Muscle of leg (tissue), 11 donors: ENCODE measurements around the gene TNS1. TPM values are rescaled to one million over a fixed set of nuclear protein-coding genes. Genes with fewer than 3 reads are reported as not detected.

Experiments
- DNase-seq: peaks from one replicate; pipeline ENCODE4 v3.0.0; 2013
- H3K27ac ChIP-seq: one replicate; pipeline ENCODE4 v1.5.1; 2013; ENCODE audit warnings: mild to moderate bottlenecking, low read length, control low read depth
- H3K27me3 ChIP-seq: one replicate; pipeline ENCODE4 v1.6.1; 2013; ENCODE audit warnings: low read length; ENCODE audit not compliant: control insufficient read depth, insufficient read depth
- H3K36me3 ChIP-seq: one replicate; pipeline ENCODE4 v1.6.1; 2013; ENCODE audit warnings: low read length; ENCODE audit not compliant: control insufficient read depth, insufficient read depth
- H3K4me1 ChIP-seq: one replicate; pipeline ENCODE4 v1.6.1; 2013; ENCODE audit warnings: low read length; ENCODE audit not compliant: control insufficient read depth, insufficient read depth
- H3K4me3 ChIP-seq: one replicate; pipeline ENCODE4 v1.5.1; 2013; ENCODE audit warnings: low read length, control low read depth
- H3K9me3 ChIP-seq: replicated peaks from 2 replicates; pipeline ENCODE4 v1.6.1; 2013; ENCODE audit warnings: low read depth, low read length; ENCODE audit not compliant: control insufficient read depth
- WGBS: methylation state at CpG from one replicate; pipeline ENCODE4 v1.1.5; 2013; ENCODE audit warnings: missing lambda C conversion rate; ENCODE audit not compliant: insufficient coverage; 5-methylcytosine and 5-hydroxymethylcytosine counted together
- polyA plus RNA-seq, 8 donors: library from polyadenylated mRNA; unstranded; fragments of 120-200 nt; gene quantifications; one replicate each; pipeline versions ENCODE4 v1.2.1 to v1.2.3, GENCODE V29; 2013; ENCODE audit warnings: inconsistent platforms in 1 of 8, low replicate concordance in 1 of 8; ENCODE audit not compliant: insufficient read length in 8 of 8, insufficient read depth in 1 of 8
- total RNA-seq: library from RNA; stranded (reverse); fragments of 120-200 nt; gene quantifications from one replicate; pipeline ENCODE4 v1.2.4, GENCODE V29; 2013

TNS1 gene
- total and polyA plus RNA-seq, 9 donors, result 68.1 to 129 (median 114) TPM

DNA sequence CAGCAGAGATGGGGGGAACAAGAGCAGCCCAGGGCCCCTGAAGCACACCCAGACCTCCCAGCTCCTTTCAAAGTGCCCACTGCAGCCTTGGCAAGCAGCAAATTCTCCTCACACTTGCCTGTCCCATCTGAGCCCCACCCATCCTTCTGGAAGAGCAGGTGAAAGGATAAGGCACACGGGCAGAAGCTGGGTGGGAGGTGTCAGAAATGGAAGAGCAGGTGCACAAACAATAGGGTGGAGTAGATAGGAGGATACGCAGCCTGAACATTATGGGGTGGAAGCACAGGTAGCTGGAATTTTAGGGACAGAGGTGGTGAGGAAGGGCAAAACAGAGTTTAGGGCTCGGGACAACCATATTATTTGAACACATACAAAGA is 69.2 kb downstream of the TNS1 start:
- H3K9me3 ChIP-seq, result no peaks in the 10 kb centered on the region
- peak overlapping the region; percentile 87 for H3K27ac ChIP-seq
- peaks cover 20% of the 10 kb centered on the region for H3K36me3 ChIP-seq
- WGBS, result 60% methylated on average over 1 of the region's 3 CpGs
- DNase-seq, result no peak
- H3K4me3 ChIP-seq, result no peak overlapping the region
- no peaks in the 10 kb centered on the region for H3K27me3 ChIP-seq
- H3K4me1 ChIP-seq, result peaks cover 95% of the 10 kb centered on the region

DNA sequence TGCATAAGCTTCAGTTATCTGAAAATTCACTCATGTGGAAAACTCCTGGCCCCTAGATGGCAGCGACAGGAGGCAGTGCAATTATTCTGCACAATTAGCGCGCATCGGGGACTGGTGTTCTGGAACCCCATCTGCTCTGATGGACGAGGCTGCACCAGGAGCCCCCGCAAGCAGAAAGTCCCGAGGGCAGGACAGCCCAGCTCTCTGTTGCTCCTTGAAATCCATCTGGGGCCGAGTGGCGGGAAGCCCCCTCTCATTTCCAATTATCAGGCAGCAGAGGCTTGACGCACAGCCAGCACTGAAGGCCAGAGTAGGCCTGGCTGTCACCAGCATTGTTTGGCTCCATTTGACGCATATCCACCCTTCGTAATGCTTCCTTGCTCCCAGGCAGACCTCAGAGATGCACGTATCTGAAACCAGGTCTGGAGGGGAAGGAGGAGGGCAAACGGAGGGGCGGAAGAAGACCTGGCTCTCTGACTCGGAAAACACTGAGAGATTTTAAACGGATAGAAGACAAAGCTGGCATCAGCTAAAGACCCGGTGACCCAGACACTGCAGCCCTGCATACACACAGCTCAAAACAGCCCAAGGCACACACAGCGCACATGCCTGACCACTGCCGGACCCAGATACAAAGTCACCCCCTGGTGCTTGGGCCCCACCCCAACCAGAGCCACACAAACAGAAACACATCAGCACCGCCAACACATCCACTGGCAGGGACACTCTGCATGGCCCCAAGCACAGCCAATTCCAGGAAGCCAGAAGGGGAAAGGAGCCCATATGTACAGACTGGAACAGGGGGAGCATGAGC is 69.8 kb downstream of the TNS1 start:
- DNase-seq, result no peak
- 28% methylated on average over 19 of the region's 21 CpGs for WGBS
- peaks cover 95% of the 10 kb centered on the region for H3K4me1 ChIP-seq
- peak overlapping the region; percentile 87 for H3K27ac ChIP-seq
- H3K4me3 ChIP-seq, result no peak overlapping the region
- H3K9me3 ChIP-seq, result no peaks in the 10 kb centered on the region
- peaks cover 19% of the 10 kb centered on the region for H3K36me3 ChIP-seq
- H3K27me3 ChIP-seq, result no peaks in the 10 kb centered on the region

DNA sequence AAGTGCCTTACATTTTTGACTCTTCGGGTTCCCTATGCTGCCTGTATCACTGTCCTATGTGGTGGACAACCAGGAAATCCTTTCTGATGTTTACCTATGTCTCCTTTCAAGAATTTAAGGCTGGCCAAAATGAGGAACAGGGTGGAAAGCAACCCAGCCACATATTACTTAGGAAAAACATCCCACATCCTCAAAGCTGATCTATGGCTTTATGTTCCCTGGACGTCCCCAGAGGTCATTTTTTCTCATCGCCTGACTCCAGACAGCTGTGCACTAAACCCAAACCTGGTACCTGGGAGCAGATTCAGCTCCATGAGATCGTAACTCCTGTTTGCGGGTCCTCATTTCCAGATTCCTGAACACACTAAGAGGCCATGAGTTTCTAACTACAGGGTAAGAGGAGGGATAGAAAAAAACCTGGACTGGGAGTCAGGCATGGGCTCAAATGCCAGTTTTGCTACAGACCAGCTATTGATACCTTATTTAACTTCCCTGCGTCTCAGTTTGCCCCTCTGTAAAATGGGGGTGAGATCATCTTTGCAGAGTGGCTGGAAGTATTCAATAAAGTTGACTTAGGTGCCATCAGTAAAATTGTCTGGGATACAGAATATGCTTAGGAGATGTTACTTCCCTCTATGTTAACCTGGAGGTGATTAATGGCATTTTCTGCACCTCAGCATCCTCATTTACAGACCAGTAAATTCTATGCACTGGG is 70.8 kb downstream of the TNS1 start:
- Histone ChIP-seq H3K36me3 (peaks cover 19% of the 10 kb centered on the region), H3K9me3 (no peaks in the 10 kb centered on the region), H3K4me3 (no peak overlapping the region), H3K27ac (peak overlapping the region; percentile 87), H3K4me1 (peaks cover 94% of the 10 kb centered on the region), H3K27me3 (no peaks in the 10 kb centered on the region)
- WGBS, result 62% methylated on average over 3 of the region's 6 CpGs
- no peak for DNase-seq

DNA sequence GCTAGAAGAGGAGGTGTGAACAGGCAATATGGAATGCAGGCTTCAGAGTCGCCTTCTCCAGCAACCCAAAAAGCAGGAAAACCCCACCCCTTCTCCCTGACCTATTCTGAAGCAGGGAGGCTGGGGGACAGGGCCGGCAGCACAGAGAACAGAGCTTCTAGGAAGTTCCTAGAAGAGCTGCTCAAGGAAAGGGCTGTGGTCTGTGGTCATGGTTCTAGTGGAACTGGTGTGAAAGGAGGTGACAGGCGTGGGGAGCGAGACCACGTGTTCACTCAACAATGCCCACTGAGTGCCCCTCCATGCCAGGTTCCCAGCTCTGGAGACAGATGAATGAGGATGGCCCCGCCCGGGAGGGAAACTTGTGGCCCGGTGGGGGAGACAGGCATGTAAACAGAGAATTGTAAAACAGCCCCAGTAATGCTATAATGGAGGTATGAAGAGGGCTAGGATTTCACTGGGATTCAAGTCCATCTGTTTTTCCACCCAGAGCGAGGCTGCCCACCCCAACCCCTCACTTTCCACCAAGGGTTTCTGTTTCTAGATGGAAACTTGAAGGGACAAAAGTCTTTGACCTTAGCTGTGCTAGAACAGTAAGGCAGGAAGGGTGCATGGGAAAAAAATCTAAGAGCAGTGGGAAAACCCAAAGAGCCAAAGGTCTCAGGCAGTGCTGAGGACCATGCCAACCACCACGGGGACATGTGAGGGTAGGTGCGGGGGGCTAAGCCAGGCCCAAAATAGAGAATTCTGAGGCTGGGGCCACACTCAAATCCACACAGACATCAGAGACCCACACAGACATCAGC is 71.8 kb downstream of the TNS1 start:
- peaks cover 83% of the 10 kb centered on the region for H3K4me1 ChIP-seq
- H3K27me3 ChIP-seq, result no peaks in the 10 kb centered on the region
- no peaks in the 10 kb centered on the region for H3K9me3 ChIP-seq
- H3K36me3 ChIP-seq, result peaks cover 21% of the 10 kb centered on the region
- H3K27ac ChIP-seq, result peak overlapping the region; percentile 17
- 60% methylated on average over 3 of the region's 11 CpGs for WGBS
- DNase-seq, result no peak
- H3K4me3 ChIP-seq, result no peak overlapping the region

DNA sequence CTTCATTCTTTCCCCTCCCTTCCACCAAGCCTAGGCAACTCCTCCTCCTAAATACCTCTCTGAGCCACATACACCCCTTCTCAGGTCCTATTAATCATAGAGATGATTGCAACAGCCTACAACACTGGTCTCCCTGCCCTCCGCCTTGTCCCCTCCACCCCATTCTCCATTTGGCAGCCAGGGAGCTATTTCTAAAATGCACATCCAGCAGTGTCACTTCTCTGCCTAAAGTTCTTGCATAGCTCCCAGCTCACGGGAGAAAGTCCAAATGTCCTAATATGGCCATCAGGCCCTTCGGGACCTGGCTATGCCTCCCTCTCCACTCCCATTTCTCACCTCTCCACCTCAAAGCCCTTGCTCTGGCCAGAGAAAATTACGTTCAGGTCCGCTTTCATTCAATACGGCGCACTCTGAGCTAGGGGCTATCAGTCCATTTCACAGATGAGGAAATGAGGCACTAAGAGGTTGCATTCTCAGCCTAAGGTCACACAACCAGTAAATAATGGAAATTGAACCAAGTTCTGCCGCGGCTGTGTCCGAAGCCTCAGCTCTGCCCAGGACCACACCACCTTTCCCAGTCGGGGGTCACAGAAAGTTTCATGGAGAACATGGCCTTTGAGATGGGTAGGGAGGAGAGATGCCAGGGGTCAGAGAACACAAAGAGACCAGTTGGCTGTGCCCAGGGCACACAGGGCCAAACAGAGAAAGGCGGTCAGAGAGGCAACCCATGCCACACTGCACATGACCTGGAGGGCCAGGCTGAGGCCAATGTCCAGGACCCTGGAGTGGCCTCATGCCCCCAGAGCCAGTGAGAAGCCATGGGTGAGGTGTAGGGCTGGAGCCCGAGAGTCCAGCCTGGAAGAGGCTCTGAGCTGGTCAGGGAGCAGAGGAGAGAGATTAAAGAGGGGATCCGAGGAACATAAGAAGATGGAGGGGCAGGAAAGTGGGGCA is 72.8 kb downstream of the TNS1 start:
- H3K27ac ChIP-seq, result peak overlapping the region; percentile 17
- 80% methylated on average over 6 of the region's 14 CpGs for WGBS
- H3K4me1 ChIP-seq, result peaks cover 74% of the 10 kb centered on the region
- H3K27me3 ChIP-seq, result no peaks in the 10 kb centered on the region
- no peak for DNase-seq
- H3K4me3 ChIP-seq, result no peak overlapping the region
- peaks cover 23% of the 10 kb centered on the region for H3K36me3 ChIP-seq
- H3K9me3 ChIP-seq, result no peaks in the 10 kb centered on the region

DNA sequence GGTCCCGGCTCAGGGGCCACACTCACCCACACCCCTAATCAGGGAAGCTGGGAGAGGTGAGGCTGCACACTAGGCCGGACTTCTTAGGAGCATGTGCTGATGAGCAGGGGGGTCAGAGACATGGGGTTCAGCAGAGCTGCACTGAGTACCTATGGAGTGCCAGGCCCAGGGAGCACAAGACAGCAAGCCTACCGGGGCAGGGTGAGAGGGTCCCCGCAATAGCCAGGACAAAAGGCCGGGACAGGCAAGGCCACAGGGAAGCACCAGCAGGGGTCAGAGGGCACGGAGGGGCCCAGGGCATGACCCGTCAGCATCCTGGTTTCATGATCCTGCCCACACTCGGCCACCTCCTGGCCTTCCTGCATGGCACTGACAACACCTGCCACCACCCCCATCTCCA is 73.5 kb downstream of the TNS1 start:
- Histone ChIP-seq H3K27me3 (no peaks in the 10 kb centered on the region), H3K4me3 (no peak overlapping the region), H3K36me3 (peaks cover 23% of the 10 kb centered on the region), H3K4me1 (peaks cover 66% of the 10 kb centered on the region), H3K9me3 (no peaks in the 10 kb centered on the region), H3K27ac (peak overlapping the region; percentile 77)
- WGBS, result 83% methylated on average over 3 of the region's 8 CpGs
- no peak for DNase-seq

DNA sequence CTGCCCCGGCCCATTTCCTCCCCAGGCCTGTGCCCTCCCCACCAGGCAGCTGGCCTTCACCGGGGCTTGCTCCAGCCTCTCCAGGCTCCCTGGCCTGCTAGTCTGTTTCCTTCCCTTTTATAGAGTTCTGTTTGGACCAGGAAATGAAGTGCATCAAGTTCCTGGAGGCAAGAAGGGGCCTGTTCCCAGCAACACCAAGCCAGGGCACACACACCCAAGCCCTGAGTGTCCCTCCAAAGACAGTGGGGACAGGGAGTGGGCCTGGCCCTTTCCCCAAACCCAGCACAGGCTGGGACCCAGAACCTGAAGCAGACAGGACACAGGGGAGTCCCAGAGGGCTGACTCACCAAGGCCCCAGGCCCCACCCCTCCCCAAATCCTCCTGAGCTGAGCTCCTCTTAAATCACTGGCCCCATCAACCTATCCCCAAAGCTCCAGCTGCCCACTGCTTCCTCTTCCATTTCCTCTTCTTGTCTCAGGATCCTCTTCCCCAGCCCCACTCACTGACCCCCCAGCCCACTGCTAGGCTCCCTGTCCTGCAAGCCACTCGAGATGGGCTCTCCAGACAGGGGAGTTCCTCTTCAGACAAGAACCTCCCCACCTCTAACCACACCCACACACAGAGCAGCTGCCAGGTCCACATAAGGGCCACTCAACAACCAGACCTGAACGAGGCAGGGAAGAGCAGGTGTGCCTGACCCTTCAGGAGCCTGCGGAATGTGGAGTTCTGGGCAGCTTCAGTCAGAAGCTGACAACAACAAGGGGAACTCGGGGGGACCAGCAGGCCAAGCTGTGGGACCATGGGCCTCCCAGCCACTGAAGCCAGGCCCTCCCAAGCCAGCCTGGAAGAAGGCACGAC is 74.2 kb downstream of the TNS1 start:
- peak overlapping the region; percentile 77 for H3K27ac ChIP-seq
- 42% methylated on average over 5 of the region's 7 CpGs for WGBS
- no peak overlapping the region for H3K4me3 ChIP-seq

DNA sequence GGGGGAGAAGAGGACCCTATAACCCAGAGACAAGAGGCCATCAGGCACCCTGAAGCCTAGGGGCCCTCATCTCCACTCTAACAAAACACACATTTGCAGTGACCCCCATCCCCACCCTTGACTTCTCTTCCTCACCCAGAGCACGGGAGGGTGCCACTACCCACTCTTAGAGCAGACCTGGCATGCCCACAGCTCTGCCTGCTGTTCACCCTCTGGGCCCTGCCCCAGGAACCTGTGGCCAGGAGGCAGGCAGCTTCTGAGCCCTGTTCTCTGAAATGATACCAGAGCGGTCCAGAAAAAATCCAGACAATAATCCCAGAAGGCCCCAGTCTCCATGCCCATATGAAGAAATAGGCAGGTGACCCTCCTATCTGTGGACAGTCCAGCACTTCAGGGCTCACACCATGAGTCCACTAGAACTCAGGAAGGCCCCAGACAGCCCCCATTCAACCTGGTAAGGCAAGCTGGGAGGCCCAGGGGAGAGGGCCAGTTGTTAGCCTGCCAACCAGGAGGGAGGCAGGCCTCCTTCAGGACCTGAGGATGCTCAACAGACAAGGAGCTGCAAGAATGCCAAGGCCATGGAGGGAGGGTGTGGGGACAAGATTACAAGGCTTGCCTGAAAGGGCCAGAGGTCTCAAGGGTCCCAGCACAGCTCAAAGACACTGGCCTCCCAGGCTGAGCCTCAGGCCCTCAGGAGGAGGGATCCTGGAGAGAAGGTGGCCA is 75.0 kb downstream of the TNS1 start:
- peaks cover 20% of the 10 kb centered on the region for H3K36me3 ChIP-seq
- 57% methylated on average over 1 of the region's 2 CpGs for WGBS
- H3K27me3 ChIP-seq, result no peaks in the 10 kb centered on the region
- H3K4me1 ChIP-seq, result peaks cover 63% of the 10 kb centered on the region
- no peaks in the 10 kb centered on the region for H3K9me3 ChIP-seq
- H3K4me3 ChIP-seq, result no peak overlapping the region
- no peak for DNase-seq
- peak overlapping the region; percentile 77 for H3K27ac ChIP-seq

More for the DNA sequence above, 74.2 kb downstream of the TNS1 start:
- H3K27me3 ChIP-seq, result no peaks in the 10 kb centered on the region
- no peak for DNase-seq
- H3K9me3 ChIP-seq, result no peaks in the 10 kb centered on the region
- H3K36me3 ChIP-seq, result peaks cover 23% of the 10 kb centered on the region
- H3K4me1 ChIP-seq, result peaks cover 65% of the 10 kb centered on the region
